HUES6 (cell line): ENCODE measurements around the gene GCNT2.
"Not testable (repeated sequence)": the region's sequence is repeated elsewhere in the genome, so short reads cannot be mapped to it uniquely, and the experiment has no call there.

Experiments used
- H3K27ac ChIP-seq: 2 replicates; pipeline ENCODE4 v1.7.0; 2013; ENCODE audit warnings: low read depth, mild to moderate bottlenecking, low read length, inconsistent platforms
- H3K27me3 ChIP-seq: 2 replicates; pipeline ENCODE4 v1.6.1; 2013; ENCODE audit warnings: low read length; ENCODE audit not compliant: control insufficient read depth, insufficient read depth
- H3K36me3 ChIP-seq: 2 replicates; pipeline ENCODE4 v1.6.1; 2013; ENCODE audit warnings: low read length; ENCODE audit not compliant: control insufficient read depth, insufficient read depth
- H3K4me1 ChIP-seq: 2 replicates; pipeline ENCODE4 v1.6.1; 2013; ENCODE audit warnings: low read length; ENCODE audit not compliant: control insufficient read depth, insufficient read depth
- H3K4me3 ChIP-seq: 2 replicates; pipeline ENCODE4 v1.5.1; 2013; ENCODE audit warnings: low read depth, low read length
- H3K9ac ChIP-seq: one replicate; pipeline ENCODE4 v1.6.1; 2013; ENCODE audit warnings: mild to moderate bottlenecking, low read length
- H3K9me3 ChIP-seq: 2 replicates; pipeline ENCODE4 v1.6.1; 2013; ENCODE audit warnings: low read depth, low read length; ENCODE audit not compliant: control insufficient read depth, insufficient read depth

GCNT2 gene

DNA sequence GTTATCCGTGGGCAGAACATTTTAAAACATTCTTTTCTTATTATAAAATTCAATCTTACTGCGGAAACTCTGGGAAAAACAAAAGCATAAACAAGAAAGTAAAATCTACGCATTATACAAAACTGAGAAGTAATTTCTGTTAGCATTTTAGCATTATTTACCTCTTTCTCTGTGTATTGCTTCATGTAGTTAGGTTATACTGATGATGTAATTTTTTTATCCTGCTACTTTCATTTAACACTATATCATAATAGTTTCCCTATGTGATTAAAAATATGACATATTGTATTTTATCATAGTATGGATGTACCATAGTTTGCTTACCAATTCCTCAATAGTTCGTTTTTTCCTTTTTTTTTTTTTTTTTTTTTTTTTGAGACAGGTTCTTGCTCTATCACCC lies 4.2 kb upstream of the GCNT2 start:
- Histone ChIP-seq H3K9me3 (no peaks in the 10 kb centered on the region), H3K27me3 (no peaks in the 10 kb centered on the region)

DNA sequence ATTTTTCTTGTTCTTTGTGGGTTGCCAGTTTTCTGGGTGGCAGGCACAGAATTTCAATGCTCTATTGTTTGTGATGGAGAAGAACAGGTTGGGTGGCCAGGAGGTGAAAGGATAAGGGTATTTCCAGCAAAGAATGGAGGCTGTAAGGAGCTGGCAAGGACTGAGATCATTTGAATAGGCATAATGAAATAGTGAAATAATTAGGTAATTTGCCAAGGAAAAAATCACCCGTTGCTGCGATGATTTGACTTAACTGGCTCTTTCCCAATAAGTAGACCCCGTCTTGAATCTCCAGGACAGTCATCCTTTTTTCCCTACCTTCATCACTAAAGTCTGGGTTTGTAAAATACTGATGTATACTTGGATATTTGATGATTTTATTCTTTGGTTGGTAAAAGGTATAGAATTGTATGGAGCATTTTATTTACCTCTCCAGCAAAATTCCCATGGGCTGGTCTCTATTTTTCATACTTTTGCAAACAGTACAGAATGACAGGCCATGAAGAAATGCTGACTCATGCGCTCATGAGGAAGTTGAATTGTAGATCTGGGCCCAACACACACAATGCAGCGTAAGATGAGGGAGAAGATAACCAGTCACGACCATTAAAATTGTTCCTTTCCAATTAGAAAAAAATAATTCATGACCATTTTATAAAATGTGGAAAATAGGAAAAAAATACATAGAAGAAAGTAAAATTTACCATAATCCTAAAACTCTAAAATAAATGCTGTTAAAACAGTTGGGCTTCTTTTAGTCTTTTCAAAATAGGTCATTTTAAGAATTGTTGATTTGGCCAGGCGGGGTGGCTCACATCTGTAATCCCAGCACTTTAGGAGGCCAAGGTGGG lies 2.4 kb upstream of the GCNT2 start:
- Histone ChIP-seq H3K27ac (peak overlapping the region; percentile 80), H3K36me3 (no peaks in the 10 kb centered on the region), H3K9ac (no peak overlapping the region), H3K4me1 (peaks cover 44% of the 10 kb centered on the region), H3K4me3 (no peak overlapping the region), H3K9me3 (no peaks in the 10 kb centered on the region), H3K27me3 (no peaks in the 10 kb centered on the region)

More for the DNA sequence above, 4.2 kb upstream of the GCNT2 start:
- Histone ChIP-seq H3K36me3 (no peaks in the 10 kb centered on the region), H3K4me3 (no peak overlapping the region), H3K4me1 (peaks cover 32% of the 10 kb centered on the region), H3K9ac (no peak overlapping the region), H3K27ac (no peak overlapping the region)

DNA sequence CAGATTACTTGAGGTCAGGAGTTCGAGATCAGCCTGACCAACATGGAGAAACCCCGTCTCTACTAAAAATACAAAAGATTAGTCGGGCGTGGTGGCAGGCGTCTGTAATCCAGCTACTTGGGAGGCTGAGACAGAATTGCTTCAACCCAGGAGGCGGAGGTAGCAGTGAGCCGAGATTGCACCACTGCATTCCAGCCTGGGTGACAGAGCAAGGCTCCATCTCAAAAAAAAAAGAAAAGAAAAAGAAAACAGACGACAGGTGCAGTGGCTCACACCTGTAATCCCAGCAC lies 1.8 kb upstream of the GCNT2 start:
- not testable (repeated sequence) for H3K9ac ChIP-seq, H3K36me3 ChIP-seq, H3K9me3 ChIP-seq, H3K4me3 ChIP-seq, H3K27me3 ChIP-seq
- Histone ChIP-seq H3K27ac (peak overlapping the region; percentile 80), H3K4me1 (peaks cover 44% of the 10 kb centered on the region)

DNA sequence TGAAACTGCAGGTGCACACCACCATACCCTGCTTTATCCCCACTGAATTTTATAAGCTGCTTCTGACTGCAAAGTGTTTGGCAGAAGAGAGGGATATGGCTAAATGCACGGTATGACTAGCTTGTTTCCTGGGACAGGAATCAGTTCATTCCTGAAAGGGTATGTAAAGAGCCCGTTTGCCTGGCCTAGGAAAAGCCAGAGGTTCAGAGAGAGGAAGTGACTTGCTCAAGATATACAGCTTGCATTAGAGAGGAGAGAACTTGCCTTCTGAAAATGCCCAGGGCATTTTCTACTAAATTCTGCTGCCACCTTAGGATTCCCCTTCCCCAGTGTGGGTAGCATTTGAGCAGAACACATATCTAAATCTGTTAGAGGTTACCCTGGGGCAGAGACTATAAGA lies 683 bp upstream of the GCNT2 start:
- Histone ChIP-seq H3K9me3 (no peaks in the 10 kb centered on the region), H3K36me3 (no peaks in the 10 kb centered on the region), H3K27ac (peak overlapping the region; percentile 76), H3K9ac (peak overlapping the region; percentile 7), H3K27me3 (no peaks in the 10 kb centered on the region), H3K4me1 (peaks cover 44% of the 10 kb centered on the region), H3K4me3 (peak overlapping the region; percentile 44; the same call in 1 of the 2 replicates)

DNA sequence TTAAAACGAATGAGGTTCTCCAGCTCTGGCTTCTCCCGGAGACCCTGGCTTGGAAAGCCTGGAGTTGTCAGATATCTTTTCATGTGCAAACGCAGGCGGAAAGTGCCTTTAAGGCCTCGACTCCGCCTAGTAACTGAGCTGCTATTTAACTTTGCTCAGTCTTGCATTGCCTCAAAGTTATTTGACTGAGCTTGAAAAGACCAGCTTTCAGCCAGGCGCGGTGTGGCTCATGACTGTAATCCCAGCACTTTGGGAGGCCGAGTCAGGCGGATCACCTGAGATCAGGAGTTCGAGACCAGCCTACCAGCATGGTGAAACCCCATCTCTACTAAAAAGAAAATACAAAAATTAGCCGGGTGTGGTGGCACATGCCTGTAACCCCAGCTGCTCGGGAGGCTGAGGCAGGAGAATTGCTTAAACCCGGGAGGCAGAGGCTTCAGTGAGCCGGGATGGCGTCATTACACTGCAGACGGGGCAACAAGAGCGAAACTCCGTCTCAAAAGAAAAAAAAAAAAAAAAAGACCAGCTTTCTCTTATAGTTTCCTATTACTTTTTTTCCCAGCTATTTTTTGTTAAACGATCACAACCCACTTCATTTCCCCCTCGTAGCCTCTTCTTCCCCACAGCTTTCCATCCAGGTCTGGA lies 1.9 kb downstream of the GCNT2 start:
- peaks cover 44% of the 10 kb centered on the region for H3K4me1 ChIP-seq
- H3K4me3 ChIP-seq, result peak overlapping the region; percentile 35; the same call in 1 of the 2 replicates
- no peaks in the 10 kb centered on the region for H3K27me3 ChIP-seq
- no peak overlapping the region for H3K27ac ChIP-seq
- no peaks in the 10 kb centered on the region for H3K36me3 ChIP-seq
- peak overlapping the region; percentile 13 for H3K9ac ChIP-seq
- H3K9me3 ChIP-seq, result no peaks in the 10 kb centered on the region

GRCh38 chr6:10526156-10526555 lies 5.0 kb downstream of the GCNT2 start:
- Histone ChIP-seq H3K27ac (no peak overlapping the region), H3K4me3 (no peak overlapping the region), H3K9me3 (no peaks in the 10 kb centered on the region), H3K9ac (no peak overlapping the region), H3K36me3 (no peaks in the 10 kb centered on the region), H3K27me3 (no peaks in the 10 kb centered on the region), H3K4me1 (peaks cover 29% of the 10 kb centered on the region)

GRCh38 chr6:10528158-10528981 lies 7.2 kb downstream of the GCNT2 start:
- peaks cover 10% of the 10 kb centered on the region; the same call in 1 of the 2 replicates for H3K4me1 ChIP-seq
- no peak overlapping the region for H3K9ac ChIP-seq
- no peaks in the 10 kb centered on the region for H3K36me3 ChIP-seq
- no peaks in the 10 kb centered on the region for H3K9me3 ChIP-seq
- H3K27me3 ChIP-seq, result no peaks in the 10 kb centered on the region
- no peak overlapping the region for H3K4me3 ChIP-seq
- H3K27ac ChIP-seq, result no peak overlapping the region

- Histone ChIP-seq H3K9ac (no peak overlapping the region), H3K4me1 (peaks cover 11% of the 10 kb centered on the region; the same call in 1 of the 2 replicates), H3K27me3 (no peaks in the 10 kb centered on the region), H3K9me3 (no peaks in the 10 kb centered on the region), H3K4me3 (no peak overlapping the region), H3K36me3 (no peaks in the 10 kb centered on the region), H3K27ac (no peak overlapping the region)
Measured at GRCh38 chr6:10529231-10529801, 8.2 kb downstream of the GCNT2 start.

- not testable (repeated sequence) for H3K27ac ChIP-seq
Measured at GRCh38 chr6:10529828-10530374, 8.8 kb downstream of the GCNT2 start.

GRCh38 chr6:10531503-10531902 lies 10.4 kb downstream of the GCNT2 start:
- Histone ChIP-seq H3K9me3 (no peaks in the 10 kb centered on the region), H3K27ac (no peak overlapping the region), H3K36me3 (no peaks in the 10 kb centered on the region), H3K4me1 (peaks cover 11% of the 10 kb centered on the region; the same call in 1 of the 2 replicates), H3K9ac (no peak overlapping the region), H3K27me3 (no peaks in the 10 kb centered on the region), H3K4me3 (no peak overlapping the region)

More at GRCh38 chr6:10529828-10530374, 8.8 kb downstream of the GCNT2 start:
- H3K27me3 ChIP-seq, H3K4me3 ChIP-seq, H3K36me3 ChIP-seq, H3K9ac ChIP-seq, H3K9me3 ChIP-seq: not testable (repeated sequence)
- peaks cover 11% of the 10 kb centered on the region; the same call in 1 of the 2 replicates for H3K4me1 ChIP-seq
